ENCODE results near the gene CAMK2D.

DNA sequence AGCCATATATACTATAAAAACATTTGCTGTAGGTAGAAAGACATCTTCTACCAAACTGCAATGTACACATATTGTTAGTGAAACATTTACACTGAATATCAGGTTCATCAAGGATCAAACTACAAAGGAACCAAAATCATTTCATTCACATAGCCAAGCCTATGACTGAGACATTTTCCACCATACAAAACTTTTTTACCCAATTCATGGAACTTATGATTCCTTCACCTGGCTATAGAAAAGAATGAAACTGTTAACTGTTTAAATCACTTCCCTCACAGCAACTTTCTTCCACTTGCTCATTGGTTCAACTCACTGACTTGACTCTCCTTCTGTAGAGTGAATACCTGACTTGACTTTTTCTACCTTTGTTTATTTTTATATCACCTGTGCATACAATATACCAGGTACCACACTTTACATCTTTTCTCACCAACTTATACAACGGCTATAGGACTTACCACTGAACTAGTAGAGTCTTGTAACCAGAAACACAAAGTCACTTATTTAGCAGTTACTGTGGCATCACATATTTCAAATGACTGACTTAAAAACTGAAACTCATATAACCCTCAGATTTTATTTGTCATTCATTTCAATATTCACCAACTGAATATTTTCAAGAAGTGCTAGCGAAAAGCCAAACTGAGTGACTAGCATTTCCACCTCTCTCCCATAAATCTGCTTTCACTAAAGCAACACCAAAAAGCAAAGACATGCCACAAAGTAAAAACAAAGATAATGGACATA, 30.9 kb downstream of the CAMK2D start:
- TF ChIP-seq ARNTL (CRISPR knock-in tag; IDR thresholded peaks at IDR 0.05; ENCODE audit: borderline replicate concordance, low read depth): no peak
- TF ChIP-seq PPARA (CRISPR knock-in tag; IDR thresholded peaks at IDR 0.05; ENCODE audit: borderline replicate concordance): no peak
- no peak for TF ChIP-seq SNAI2 (CRISPR knock-in tag; IDR thresholded peaks at IDR 0.05)
- no peak for TF ChIP-seq ESRRG (CRISPR knock-in tag; IDR thresholded peaks at IDR 0.05)
- no peak for TF ChIP-seq TCF4 (CRISPR knock-in tag; IDR thresholded peaks at IDR 0.05; ENCODE audit: borderline replicate concordance)
- no peak for TF ChIP-seq ZNF565 (CRISPR knock-in tag; conservative IDR thresholded peaks at IDR 0.05; ENCODE audit: low read depth)
- TF ChIP-seq ZFP30 (CRISPR knock-in tag; IDR thresholded peaks at IDR 0.05): no peak
- TF ChIP-seq ISL1 (CRISPR knock-in tag; IDR thresholded peaks at IDR 0.05): no peak
- TF ChIP-seq, protein P1, sequence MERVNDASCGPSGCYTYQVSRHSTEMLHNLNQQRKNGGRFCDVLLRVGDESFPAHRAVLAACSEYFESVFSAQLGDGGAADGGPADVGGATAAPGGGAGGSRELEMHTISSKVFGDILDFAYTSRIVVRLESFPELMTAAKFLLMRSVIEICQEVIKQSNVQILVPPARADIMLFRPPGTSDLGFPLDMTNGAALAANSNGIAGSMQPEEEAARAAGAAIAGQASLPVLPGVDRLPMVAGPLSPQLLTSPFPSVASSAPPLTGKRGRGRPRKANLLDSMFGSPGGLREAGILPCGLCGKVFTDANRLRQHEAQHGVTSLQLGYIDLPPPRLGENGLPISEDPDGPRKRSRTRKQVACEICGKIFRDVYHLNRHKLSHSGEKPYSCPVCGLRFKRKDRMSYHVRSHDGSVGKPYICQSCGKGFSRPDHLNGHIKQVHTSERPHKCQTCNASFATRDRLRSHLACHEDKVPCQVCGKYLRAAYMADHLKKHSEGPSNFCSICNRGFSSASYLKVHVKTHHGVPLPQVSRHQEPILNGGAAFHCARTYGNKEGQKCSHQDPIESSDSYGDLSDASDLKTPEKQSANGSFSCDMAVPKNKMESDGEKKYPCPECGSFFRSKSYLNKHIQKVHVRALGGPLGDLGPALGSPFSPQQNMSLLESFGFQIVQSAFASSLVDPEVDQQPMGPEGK (CRISPR knock-in tag; IDR thresholded peaks at IDR 0.05; ENCODE audit: borderline replicate concordance): no peak
- TF ChIP-seq, protein P2, sequence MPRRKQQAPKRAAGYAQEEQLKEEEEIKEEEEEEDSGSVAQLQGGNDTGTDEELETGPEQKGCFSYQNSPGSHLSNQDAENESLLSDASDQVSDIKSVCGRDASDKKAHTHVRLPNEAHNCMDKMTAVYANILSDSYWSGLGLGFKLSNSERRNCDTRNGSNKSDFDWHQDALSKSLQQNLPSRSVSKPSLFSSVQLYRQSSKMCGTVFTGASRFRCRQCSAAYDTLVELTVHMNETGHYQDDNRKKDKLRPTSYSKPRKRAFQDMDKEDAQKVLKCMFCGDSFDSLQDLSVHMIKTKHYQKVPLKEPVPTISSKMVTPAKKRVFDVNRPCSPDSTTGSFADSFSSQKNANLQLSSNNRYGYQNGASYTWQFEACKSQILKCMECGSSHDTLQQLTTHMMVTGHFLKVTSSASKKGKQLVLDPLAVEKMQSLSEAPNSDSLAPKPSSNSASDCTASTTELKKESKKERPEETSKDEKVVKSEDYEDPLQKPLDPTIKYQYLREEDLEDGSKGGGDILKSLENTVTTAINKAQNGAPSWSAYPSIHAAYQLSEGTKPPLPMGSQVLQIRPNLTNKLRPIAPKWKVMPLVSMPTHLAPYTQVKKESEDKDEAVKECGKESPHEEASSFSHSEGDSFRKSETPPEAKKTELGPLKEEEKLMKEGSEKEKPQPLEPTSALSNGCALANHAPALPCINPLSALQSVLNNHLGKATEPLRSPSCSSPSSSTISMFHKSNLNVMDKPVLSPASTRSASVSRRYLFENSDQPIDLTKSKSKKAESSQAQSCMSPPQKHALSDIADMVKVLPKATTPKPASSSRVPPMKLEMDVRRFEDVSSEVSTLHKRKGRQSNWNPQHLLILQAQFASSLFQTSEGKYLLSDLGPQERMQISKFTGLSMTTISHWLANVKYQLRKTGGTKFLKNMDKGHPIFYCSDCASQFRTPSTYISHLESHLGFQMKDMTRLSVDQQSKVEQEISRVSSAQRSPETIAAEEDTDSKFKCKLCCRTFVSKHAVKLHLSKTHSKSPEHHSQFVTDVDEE (CRISPR knock-in tag; IDR thresholded peaks at IDR 0.05): no peak
- TF ChIP-seq, protein P3, sequence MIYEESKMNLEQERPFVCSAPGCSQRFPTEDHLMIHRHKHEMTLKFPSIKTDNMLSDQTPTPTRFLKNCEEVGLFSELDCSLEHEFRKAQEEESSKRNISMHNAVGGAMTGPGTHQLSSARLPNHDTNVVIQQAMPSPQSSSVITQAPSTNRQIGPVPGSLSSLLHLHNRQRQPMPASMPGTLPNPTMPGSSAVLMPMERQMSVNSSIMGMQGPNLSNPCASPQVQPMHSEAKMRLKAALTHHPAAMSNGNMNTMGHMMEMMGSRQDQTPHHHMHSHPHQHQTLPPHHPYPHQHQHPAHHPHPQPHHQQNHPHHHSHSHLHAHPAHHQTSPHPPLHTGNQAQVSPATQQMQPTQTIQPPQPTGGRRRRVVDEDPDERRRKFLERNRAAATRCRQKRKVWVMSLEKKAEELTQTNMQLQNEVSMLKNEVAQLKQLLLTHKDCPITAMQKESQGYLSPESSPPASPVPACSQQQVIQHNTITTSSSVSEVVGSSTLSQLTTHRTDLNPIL (CRISPR knock-in tag; IDR thresholded peaks at IDR 0.05; ENCODE audit: low read depth): no peak
- TF ChIP-seq ZC3H10 (CRISPR knock-in tag; IDR thresholded peaks at IDR 0.05): no peak
